Panc1 (cell line): ENCODE data around the gene STX12. TPM values are rescaled to one million over a fixed set of nuclear protein-coding genes. Genes with fewer than 3 reads are reported as not detected.

ENCODE experiments used
- ATAC-seq: fragments of 200-7000 bp; cut with Tn5 transposase; 2 replicates; pipeline ENCODE4 v1.9.1; 2020; ENCODE audit warnings: mild to moderate bottlenecking, moderate library complexity
- BruUV-seq: library from RNA; stranded (reverse); fragments of 400-500 nt; replicated peaks from 2 replicates; lab custom pipeline; 2021; lab: Mats Ljungman, UMichigan
- CTCF ChIA-PET: fragments of 300-600 bp; sonication (Branson Sonifier 250); formaldehyde crosslinking; loops from one replicate; lab custom pipeline; 2022; ENCODE audit warnings: antibody characterized with exemption; lab: Charles Lee
- POLR2A ChIA-PET: fragments of 300-600 bp; sonication (Branson Sonifier 250); formaldehyde crosslinking; loops from one replicate; lab custom pipeline; 2022; ENCODE audit warnings: antibody characterized with exemption; lab: Charles Lee
- DNase-seq: peaks from one replicate; pipeline ENCODE4 v3.0.0-alpha.2; 2010; ENCODE audit warnings: low read depth, low spot score
- H3K27ac ChIP-seq: 2 replicates; pipeline ENCODE4 v1.5.1; 2011; ENCODE audit warnings: mild to moderate bottlenecking, low read length, inconsistent platforms
- H3K27me3 ChIP-seq: fragments of 200-500 bp; sonication (Bioruptor generic); 2 replicates; pipeline ENCODE4 v1.6.0; 2014; ENCODE audit warnings: low read length, inconsistent platforms; ENCODE audit not compliant: control insufficient read depth, insufficient read depth
- H3K36me3 ChIP-seq: fragments of 200-500 bp; sonication (Bioruptor generic); 2 replicates; pipeline ENCODE4 v1.5.1; 2014; ENCODE audit warnings: inconsistent platforms, mild to moderate bottlenecking, low read length, moderate library complexity; ENCODE audit not compliant: control insufficient read depth, insufficient read depth
- H3K4me1 ChIP-seq: 2 replicates; pipeline ENCODE4 v1.5.1; 2011; ENCODE audit warnings: inconsistent platforms, mild to moderate bottlenecking, low read length, moderate library complexity; ENCODE audit not compliant: control insufficient read depth, insufficient read depth
- H3K4me3 ChIP-seq, 2 experiments: 2 replicates each; pipeline ENCODE4 v1.5.1; 2011 to 2012; ENCODE audit warnings: low read depth in 2 of 2, low read length in 2 of 2, mild to moderate bottlenecking in 2 of 2, inconsistent platforms in 1 of 2, moderate library complexity in 1 of 2
- H3K9me3 ChIP-seq: fragments of 200-500 bp; sonication (Bioruptor generic); 2 replicates; pipeline ENCODE4 v1.5.1; 2014; ENCODE audit warnings: low read depth, mild to moderate bottlenecking, inconsistent platforms, low read length, moderate library complexity; ENCODE audit not compliant: control insufficient read depth, insufficient read depth
- POLR2AphosphoS5 ChIP-seq: IDR thresholded peaks from 2 replicates; pipeline ENCODE4 v1.6.1; 2012; ENCODE audit warnings: mild to moderate bottlenecking, low read depth, low read length, moderate library complexity
- REST ChIP-seq, 2 experiments: IDR thresholded peaks; 2 replicates each; pipeline ENCODE4 v1.6.1; 2011 to 2012; ENCODE audit warnings: low read depth in 2 of 2, control low read depth in 1 of 2, low read length in 1 of 2, mild to moderate bottlenecking in 1 of 2, moderate library complexity in 1 of 2; ENCODE audit not compliant: insufficient read depth in 1 of 2
- SIN3A ChIP-seq: IDR thresholded peaks from 2 replicates; pipeline ENCODE4 v1.6.1; 2012; ENCODE audit warnings: low read depth, mild to moderate bottlenecking, low read length, moderate library complexity, borderline replicate concordance; ENCODE audit not compliant: insufficient read depth
- TCF7L2 ChIP-seq: IDR thresholded peaks from 2 replicates; pipeline ENCODE4 v1.6.1; 2011; ENCODE audit warnings: mild to moderate bottlenecking, low read depth, low read length, inconsistent platforms
- in situ Hi-C: cut with HindIII; loops from 2 replicates; pipeline ENCODE4 v1.10.0; 2016; ENCODE audit warnings: low sequenced_read_pairs, low pct_unique_long_range_greater_than_20kb
- intact Hi-C: fragments of 100-400 bp; cut with micrococcal nuclease; formaldehyde crosslinking; loops from one replicate; pipeline ENCODE4 v1.10.0; 2022; ENCODE audit not compliant: unreplicated experiment
- total RNA-seq: library from RNA; stranded (reverse); gene quantifications from one replicate; pipeline ENCODE4 v1.2.1, GENCODE V29; 2021; ENCODE audit not compliant: unreplicated experiment
- TF ChIP-seq, protein P1 (sequence below): fragments of 450-650 bp; IDR thresholded peaks from 2 replicates; pipeline ENCODE4 v1.5.1; 2017; ENCODE audit warnings: mild to moderate bottlenecking

STX12 gene
- total RNA-seq, 1 experiment from 2014 or later, result 25.3 TPM

DNA sequence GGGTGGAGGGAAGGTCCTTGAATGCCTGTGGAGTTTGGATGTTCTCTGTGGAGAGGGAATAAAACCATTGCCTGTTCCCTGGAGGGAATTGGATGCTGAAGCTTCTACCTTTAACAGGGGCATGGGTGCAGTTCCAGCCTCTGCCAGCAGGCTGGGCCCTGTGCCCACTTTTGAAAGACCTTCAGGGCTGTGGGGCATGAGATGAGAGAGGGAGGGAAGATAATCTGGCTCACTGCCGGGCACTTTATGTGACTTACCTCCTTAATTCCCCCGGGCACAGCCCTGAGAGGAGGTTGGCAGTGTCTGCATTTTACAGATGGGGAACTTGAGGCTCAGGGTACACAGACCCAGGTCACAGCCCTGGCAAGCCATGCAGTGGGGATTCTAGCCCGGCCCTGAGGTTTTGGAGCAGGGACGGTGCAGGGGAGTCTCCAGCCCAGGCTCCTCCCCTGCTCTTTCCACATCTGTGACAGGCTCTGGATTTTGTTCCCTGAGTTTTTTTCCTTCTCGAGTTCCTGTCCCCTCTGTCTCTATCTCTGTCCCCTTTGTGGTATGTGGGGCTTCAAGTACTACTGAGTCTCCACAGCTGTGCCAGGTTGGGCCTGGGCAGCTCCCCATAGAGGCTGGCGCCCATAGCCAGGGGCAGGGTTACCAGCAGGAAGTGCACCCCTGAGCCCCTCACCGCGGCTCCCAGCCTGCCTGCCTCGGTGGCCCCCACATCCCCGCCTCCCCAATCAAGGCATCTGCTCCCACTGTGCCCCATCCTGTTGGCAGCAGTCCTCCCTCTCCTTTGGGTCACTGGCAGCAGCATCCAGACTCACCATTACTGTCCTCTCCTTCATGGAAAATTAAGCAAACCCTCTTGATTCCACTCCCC, 85.3 kb downstream of the STX12 start:
- no peaks in the 10 kb centered on the region for H3K9me3 ChIP-seq
- ATAC-seq (peak; percentile 94), DNase-seq (peak; percentile 67)
- in situ Hi-C loops, result no loop called here
- ChIA-PET POLR2A (interaction anchor here (0.5 kb wide), 1 partner anchor 62 kb away, joined by 8 read pairs; no protein-coding TSS in a partner anchor), CTCF (interaction anchor here (0.6 to 1.3 kb wide), 3 partner anchors 14 to 121 kb away, joined by 3 to 6 read pairs (median 3); partner anchors contain the start of gene THEMIS2)
- no TSS peak for BruUV-seq
- no peaks in the 10 kb centered on the region for H3K4me1 ChIP-seq
- intact Hi-C loops, result no loop called here
- H3K4me3 ChIP-seq, result no peak overlapping the region
- H3K27me3 ChIP-seq, result no peaks in the 10 kb centered on the region
- H3K36me3 ChIP-seq, result no peaks in the 10 kb centered on the region
- no peak for TF ChIP-seq SIN3A
- TF ChIP-seq, protein P1, sequence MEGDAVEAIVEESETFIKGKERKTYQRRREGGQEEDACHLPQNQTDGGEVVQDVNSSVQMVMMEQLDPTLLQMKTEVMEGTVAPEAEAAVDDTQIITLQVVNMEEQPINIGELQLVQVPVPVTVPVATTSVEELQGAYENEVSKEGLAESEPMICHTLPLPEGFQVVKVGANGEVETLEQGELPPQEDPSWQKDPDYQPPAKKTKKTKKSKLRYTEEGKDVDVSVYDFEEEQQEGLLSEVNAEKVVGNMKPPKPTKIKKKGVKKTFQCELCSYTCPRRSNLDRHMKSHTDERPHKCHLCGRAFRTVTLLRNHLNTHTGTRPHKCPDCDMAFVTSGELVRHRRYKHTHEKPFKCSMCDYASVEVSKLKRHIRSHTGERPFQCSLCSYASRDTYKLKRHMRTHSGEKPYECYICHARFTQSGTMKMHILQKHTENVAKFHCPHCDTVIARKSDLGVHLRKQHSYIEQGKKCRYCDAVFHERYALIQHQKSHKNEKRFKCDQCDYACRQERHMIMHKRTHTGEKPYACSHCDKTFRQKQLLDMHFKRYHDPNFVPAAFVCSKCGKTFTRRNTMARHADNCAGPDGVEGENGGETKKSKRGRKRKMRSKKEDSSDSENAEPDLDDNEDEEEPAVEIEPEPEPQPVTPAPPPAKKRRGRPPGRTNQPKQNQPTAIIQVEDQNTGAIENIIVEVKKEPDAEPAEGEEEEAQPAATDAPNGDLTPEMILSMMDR, result peak; percentile 96
- TF ChIP-seq REST (IDR thresholded peaks at IDR 0.05; ENCODE audit: insufficient read depth in 1 of 2, low read depth in 2 of 2, low read length in 1 of 2), result no peak
- no peak for TF ChIP-seq POLR2AphosphoS5
- TF ChIP-seq TCF7L2, result no peak
- H3K27ac ChIP-seq, result no peak overlapping the region

- no peaks in the 10 kb centered on the region for H3K9me3 ChIP-seq
- CTCF ChIA-PET, result no interaction called here
- POLR2A ChIA-PET, result interaction anchor here (0.5 kb wide), 1 partner anchor 61 kb away, joined by 8 read pairs; no protein-coding TSS in a partner anchor
- no TSS peak for BruUV-seq
- ATAC-seq (no peak), DNase-seq (no peak)
- H3K27ac ChIP-seq, result no peak overlapping the region
- no peaks in the 10 kb centered on the region for H3K36me3 ChIP-seq
- no peaks in the 10 kb centered on the region for H3K4me1 ChIP-seq
- intact Hi-C loops (no loop called here), in situ Hi-C loops (no loop called here)
- no peaks in the 10 kb centered on the region for H3K27me3 ChIP-seq
- no peak overlapping the region for H3K4me3 ChIP-seq
- no peak for TF ChIP-seq POLR2AphosphoS5
- TF ChIP-seq, protein P1, result no peak
- no peak for TF ChIP-seq TCF7L2
- TF ChIP-seq SIN3A, result no peak
- TF ChIP-seq REST (IDR thresholded peaks at IDR 0.05; ENCODE audit: insufficient read depth in 1 of 2, low read depth in 2 of 2, low read length in 1 of 2), result no peak
These were observed 86.0 kb downstream of the STX12 start for GRCh38 chr1:27858949-27859576.
